ENCODE measurements around the gene NRN1. TPM values are rescaled to one million over a fixed set of nuclear protein-coding genes. Genes with fewer than 3 reads are reported as not detected.
"Not testable (repeated sequence)": the region's sequence is repeated elsewhere in the genome, so short reads cannot be mapped to it uniquely, and the experiment has no call there.

NRN1 gene
- total RNA-seq, 1 donor from 2014 or later, result 48.5 TPM

GRCh38 chr6:5979650-5980420 is 26.9 kb downstream of the NRN1 start:
- H3K36me3 Mint-ChIP-seq (ENCODE audit: unreplicated experiment), result peaks cover 3% of the 10 kb centered on the region
- peaks cover 2% of the 10 kb centered on the region for H3K27me3 Mint-ChIP-seq (ENCODE audit: unreplicated experiment)
- no peaks in the 10 kb centered on the region for H3K4me1 Mint-ChIP-seq (ENCODE audit: low read depth, unreplicated experiment)
- DNase-seq, result no peak
- H3K9me3 Mint-ChIP-seq (ENCODE audit: unreplicated experiment), result no peaks in the 10 kb centered on the region
- no peak for TF ChIP-seq CTCF (IDR thresholded peaks at IDR 0.05; ENCODE audit: partially characterized antibody, unreplicated experiment)
- no peak overlapping the region for H3K27ac Mint-ChIP-seq (ENCODE audit: unreplicated experiment)
- no peak overlapping the region for H3K4me3 Mint-ChIP-seq (ENCODE audit: unreplicated experiment)

- Mint-ChIP-seq H3K27ac (ENCODE audit: unreplicated experiment) (no peak overlapping the region), H3K27me3 (ENCODE audit: unreplicated experiment) (no peaks in the 10 kb centered on the region), H3K4me3 (ENCODE audit: unreplicated experiment) (no peak overlapping the region), H3K9me3 (ENCODE audit: unreplicated experiment) (no peaks in the 10 kb centered on the region), H3K36me3 (ENCODE audit: unreplicated experiment) (peaks cover 5% of the 10 kb centered on the region), H3K4me1 (ENCODE audit: low read depth, unreplicated experiment) (no peaks in the 10 kb centered on the region)
- TF ChIP-seq CTCF (IDR thresholded peaks at IDR 0.05; ENCODE audit: partially characterized antibody, unreplicated experiment), result no peak
- DNase-seq, result no peak
These were observed 29.9 kb downstream of the NRN1 start for GRCh38 chr6:5976811-5977210.

GRCh38 chr6:5968817-5969734 is 37.6 kb downstream of the NRN1 start:
- Mint-ChIP-seq H3K36me3 (ENCODE audit: unreplicated experiment) (peaks cover 5% of the 10 kb centered on the region), H3K9me3 (ENCODE audit: unreplicated experiment) (no peaks in the 10 kb centered on the region), H3K4me3 (ENCODE audit: unreplicated experiment) (no peak overlapping the region), H3K4me1 (ENCODE audit: low read depth, unreplicated experiment) (no peaks in the 10 kb centered on the region), H3K27me3 (ENCODE audit: unreplicated experiment) (no peaks in the 10 kb centered on the region), H3K27ac (ENCODE audit: unreplicated experiment) (no peak overlapping the region)
- no peak for DNase-seq
- no peak for TF ChIP-seq CTCF (IDR thresholded peaks at IDR 0.05; ENCODE audit: partially characterized antibody, unreplicated experiment)

- not testable (repeated sequence) for H3K4me3 Mint-ChIP-seq (ENCODE audit: unreplicated experiment); H3K4me1 Mint-ChIP-seq (ENCODE audit: low read depth, unreplicated experiment); H3K27ac Mint-ChIP-seq (ENCODE audit: unreplicated experiment); H3K9me3 Mint-ChIP-seq (ENCODE audit: unreplicated experiment); H3K27me3 Mint-ChIP-seq (ENCODE audit: unreplicated experiment); H3K36me3 Mint-ChIP-seq (ENCODE audit: unreplicated experiment); DNase-seq
These were observed 38.7 kb downstream of the NRN1 start for GRCh38 chr6:5968036-5968435.

GRCh38 chr6:5967594-5967993 is 39.1 kb downstream of the NRN1 start:
- DNase-seq, result no peak
- Mint-ChIP-seq H3K27me3 (ENCODE audit: unreplicated experiment) (no peaks in the 10 kb centered on the region), H3K9me3 (ENCODE audit: unreplicated experiment) (no peaks in the 10 kb centered on the region), H3K4me1 (ENCODE audit: low read depth, unreplicated experiment) (peaks cover 7% of the 10 kb centered on the region), H3K27ac (ENCODE audit: unreplicated experiment) (no peak overlapping the region), H3K4me3 (ENCODE audit: unreplicated experiment) (no peak overlapping the region), H3K36me3 (ENCODE audit: unreplicated experiment) (no peaks in the 10 kb centered on the region)
- TF ChIP-seq CTCF (IDR thresholded peaks at IDR 0.05; ENCODE audit: partially characterized antibody, unreplicated experiment), result no peak

All from glutamatergic neuron (in vitro differentiated cells).